Measurements from ENCODE around the gene SPECC1. TPM values are rescaled to one million over a fixed set of nuclear protein-coding genes. Genes with fewer than 3 reads are reported as not detected.
"Not testable (repeated sequence)": the region's sequence is repeated elsewhere in the genome, so short reads cannot be mapped to it uniquely, and the experiment has no call there.

Gene SPECC1
- total RNA-seq, 6 experiments from 2014 or later, result 0.81 to 5.0 (median 2.8) TPM

DNA sequence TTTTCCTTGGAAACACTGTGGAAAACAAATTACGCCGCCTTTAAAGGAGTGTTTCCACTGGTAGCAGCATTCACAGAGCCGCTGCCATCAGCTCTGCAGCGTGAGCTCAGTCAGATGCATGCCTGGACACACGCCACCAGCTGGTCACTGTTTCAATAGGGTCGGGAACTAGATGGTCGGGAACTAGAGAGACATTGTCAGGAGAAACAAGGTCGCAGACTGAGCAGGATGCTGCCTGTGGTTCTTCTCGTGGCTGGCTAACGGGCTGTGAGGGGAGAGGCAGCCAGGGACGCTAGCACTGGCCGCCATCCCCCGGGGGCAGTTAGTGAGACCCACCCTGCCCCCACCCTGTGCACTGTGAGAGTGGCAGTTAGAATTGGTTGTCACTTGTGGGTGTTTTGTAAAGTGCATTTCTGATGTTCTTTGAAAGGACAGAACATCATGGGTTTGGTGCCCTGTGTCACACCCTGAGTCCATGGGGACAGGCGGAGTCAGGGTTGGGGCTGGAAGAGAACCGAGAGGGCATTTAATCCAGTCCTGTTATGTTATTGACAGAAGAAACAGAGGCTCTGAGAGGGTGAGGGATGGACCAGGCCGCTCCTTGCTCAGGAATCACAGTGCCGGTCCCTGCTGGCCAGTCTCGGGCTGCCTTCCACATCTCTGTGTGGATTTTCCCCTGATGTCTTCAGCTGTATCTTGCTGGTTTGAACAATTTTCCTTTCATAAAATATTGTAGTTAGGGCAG is 86.3 kb downstream of the SPECC1 start:
- intact Hi-C loops (cut with DNase I), result loop anchor here in 1 of 2 donors (10.0 kb wide), 1 partner anchor 91 kb away; the partner anchor contains the start of gene SPECC1
- H3K9me3 ChIP-seq, result no peaks in the 10 kb centered on the region
- 36% methylated on average over 12 of the region's 18 CpGs for WGBS (ENCODE audit: insufficient coverage, low coverage, low lambda C conversion rate, missing lambda C conversion rate)
- TF ChIP-seq, protein P1, sequence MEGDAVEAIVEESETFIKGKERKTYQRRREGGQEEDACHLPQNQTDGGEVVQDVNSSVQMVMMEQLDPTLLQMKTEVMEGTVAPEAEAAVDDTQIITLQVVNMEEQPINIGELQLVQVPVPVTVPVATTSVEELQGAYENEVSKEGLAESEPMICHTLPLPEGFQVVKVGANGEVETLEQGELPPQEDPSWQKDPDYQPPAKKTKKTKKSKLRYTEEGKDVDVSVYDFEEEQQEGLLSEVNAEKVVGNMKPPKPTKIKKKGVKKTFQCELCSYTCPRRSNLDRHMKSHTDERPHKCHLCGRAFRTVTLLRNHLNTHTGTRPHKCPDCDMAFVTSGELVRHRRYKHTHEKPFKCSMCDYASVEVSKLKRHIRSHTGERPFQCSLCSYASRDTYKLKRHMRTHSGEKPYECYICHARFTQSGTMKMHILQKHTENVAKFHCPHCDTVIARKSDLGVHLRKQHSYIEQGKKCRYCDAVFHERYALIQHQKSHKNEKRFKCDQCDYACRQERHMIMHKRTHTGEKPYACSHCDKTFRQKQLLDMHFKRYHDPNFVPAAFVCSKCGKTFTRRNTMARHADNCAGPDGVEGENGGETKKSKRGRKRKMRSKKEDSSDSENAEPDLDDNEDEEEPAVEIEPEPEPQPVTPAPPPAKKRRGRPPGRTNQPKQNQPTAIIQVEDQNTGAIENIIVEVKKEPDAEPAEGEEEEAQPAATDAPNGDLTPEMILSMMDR (IDR thresholded peaks at IDR 0.05), result peak in 2 of 4 donors; percentile 11 to 23
- TF ChIP-seq POLR2A (IDR thresholded peaks at IDR 0.05), result no peak
- no peaks in the 10 kb centered on the region for H3K27me3 ChIP-seq
- peak in 1 of 3 donors; percentile 36 for DNase-seq
- no peak overlapping the region for H3K27ac ChIP-seq
- ATAC-seq, result peak; percentile 25 to 41 (median 34)
- no peaks in the 10 kb centered on the region for H3K36me3 ChIP-seq
- H3K4me1 ChIP-seq, result no peaks in the 10 kb centered on the region
- H3K4me3 ChIP-seq, result no peak overlapping the region

DNA sequence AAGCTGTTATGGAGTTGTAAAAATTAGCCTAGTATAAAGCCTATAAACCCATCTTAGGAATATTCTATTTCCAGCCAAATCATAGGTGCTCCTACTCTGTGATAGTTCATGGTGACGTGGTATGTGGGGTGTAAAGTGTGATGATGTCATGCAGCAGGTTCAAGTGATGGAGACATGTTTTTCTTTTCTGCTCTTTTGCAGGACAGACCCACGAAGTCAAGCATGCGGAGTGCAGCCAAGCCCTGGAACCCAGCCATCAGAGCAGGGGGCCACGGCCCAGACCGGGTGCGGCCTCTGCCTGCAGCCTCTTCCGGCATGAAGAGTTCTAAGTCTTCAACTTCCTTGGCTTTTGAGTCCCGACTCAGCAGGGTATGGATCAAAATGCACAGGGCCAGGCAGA is 87.3 kb downstream of the SPECC1 start:
- intact Hi-C loops (cut with DNase I), result loop anchor here in 1 of 2 donors (10.0 kb wide), 1 partner anchor 92 kb away; the partner anchor contains the start of gene SPECC1
- WGBS (ENCODE audit: insufficient coverage, low coverage, low lambda C conversion rate, missing lambda C conversion rate), result 48% methylated on average over 6 of the region's 8 CpGs

DNA sequence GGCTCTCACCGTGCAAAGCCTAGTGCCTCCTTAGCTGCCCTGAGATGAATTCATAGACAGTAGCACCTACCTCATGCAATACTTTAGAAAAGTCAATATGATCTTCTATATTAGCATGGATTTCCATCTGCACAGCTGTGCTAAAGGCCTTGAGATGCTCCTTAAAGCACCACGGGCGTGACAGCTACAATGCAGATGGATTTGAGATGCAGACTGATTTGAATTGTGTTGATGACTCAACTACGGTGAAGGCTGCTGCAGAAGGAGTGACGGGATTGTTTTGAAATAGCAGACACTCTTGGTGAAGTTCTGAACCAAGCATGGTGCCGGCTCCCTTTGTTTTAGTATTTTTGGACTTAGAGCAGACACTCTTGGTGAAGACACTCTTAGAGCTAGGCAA is 88.2 kb downstream of the SPECC1 start:
- intact Hi-C loops (cut with DNase I), result loop anchor here in 1 of 2 donors (10.0 kb wide), 1 partner anchor 93 kb away; the partner anchor contains the start of gene SPECC1

More for the DNA sequence above, 87.3 kb downstream of the SPECC1 start:
- ATAC-seq (no peak), DNase-seq (no peak)
- no peaks in the 10 kb centered on the region for H3K9me3 ChIP-seq
- H3K4me1 ChIP-seq, result no peaks in the 10 kb centered on the region
- no peak overlapping the region for H3K27ac ChIP-seq
- no peaks in the 10 kb centered on the region for H3K36me3 ChIP-seq
- H3K4me3 ChIP-seq, result no peak overlapping the region
- no peak for TF ChIP-seq POLR2A (IDR thresholded peaks at IDR 0.05)
- TF ChIP-seq, protein P1 (IDR thresholded peaks at IDR 0.05), result no peak
- H3K27me3 ChIP-seq, result no peaks in the 10 kb centered on the region

DNA sequence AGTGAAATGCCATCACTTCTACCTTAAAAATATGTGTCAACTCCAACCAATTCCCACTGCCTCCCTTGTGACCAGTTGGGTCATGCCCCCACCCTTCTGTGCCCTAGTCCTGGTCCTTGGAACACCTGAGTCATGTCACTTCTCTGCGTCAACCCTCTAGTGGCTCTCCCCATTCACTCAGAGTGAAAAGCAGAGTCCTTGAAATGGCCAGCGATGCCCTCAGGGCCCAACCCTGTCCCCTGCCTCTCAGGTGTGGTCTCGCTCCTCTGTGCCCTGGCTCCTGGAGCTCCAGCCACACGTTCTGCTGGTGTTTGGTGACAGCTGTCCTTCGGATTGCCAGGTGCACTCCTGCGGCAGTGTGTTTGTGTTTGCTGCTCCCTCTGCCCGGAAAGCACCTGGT is 89.2 kb downstream of the SPECC1 start:
- WGBS (ENCODE audit: insufficient coverage, low coverage, low lambda C conversion rate, missing lambda C conversion rate), result 20% methylated on average over 1 of the region's 7 CpGs
- no peak for ATAC-seq

More for the DNA sequence above, 88.2 kb downstream of the SPECC1 start:
- H3K27ac ChIP-seq, result no peak overlapping the region
- 77% methylated on average over 6 of the region's 6 CpGs for WGBS (ENCODE audit: insufficient coverage, low coverage, low lambda C conversion rate, missing lambda C conversion rate)
- ATAC-seq (no peak), DNase-seq (no peak)
- TF ChIP-seq, protein P1 (IDR thresholded peaks at IDR 0.05), result no peak
- no peak for TF ChIP-seq POLR2A (IDR thresholded peaks at IDR 0.05)
- H3K36me3 ChIP-seq, result no peaks in the 10 kb centered on the region
- H3K9me3 ChIP-seq, result no peaks in the 10 kb centered on the region
- H3K27me3 ChIP-seq, result no peaks in the 10 kb centered on the region
- no peak overlapping the region for H3K4me3 ChIP-seq
- no peaks in the 10 kb centered on the region for H3K4me1 ChIP-seq

DNA sequence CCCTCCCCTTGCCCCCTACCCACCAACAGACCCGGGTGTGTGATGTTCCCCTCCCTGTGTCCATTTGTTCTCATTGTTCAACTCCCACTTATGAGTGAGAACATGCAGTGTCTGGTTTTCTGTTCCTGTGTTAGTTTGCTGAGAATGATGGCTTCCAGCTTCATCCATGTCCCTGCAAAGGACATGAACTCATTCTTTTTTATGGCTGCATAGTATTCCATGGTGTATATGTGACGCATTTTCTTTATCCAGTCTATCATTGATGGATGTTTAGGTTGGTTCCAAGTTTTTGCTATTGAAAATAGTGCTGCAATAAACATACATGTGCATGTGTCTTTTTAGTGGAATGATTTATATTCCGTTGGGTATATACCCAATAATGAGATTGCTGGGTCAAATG is 91.6 kb downstream of the SPECC1 start:
- H3K9me3 ChIP-seq, H3K27me3 ChIP-seq, H3K36me3 ChIP-seq, DNase-seq, ATAC-seq, H3K27ac ChIP-seq, H3K4me1 ChIP-seq, H3K4me3 ChIP-seq: not testable (repeated sequence)
- intact Hi-C loops (cut with DNase I), result loop anchor here in 1 of 2 donors (10.0 kb wide), 1 partner anchor 106 kb away; no protein-coding TSS in a partner anchor
- WGBS (ENCODE audit: insufficient coverage, low coverage, low lambda C conversion rate, missing lambda C conversion rate), result 78% methylated on average over 3 of the region's 3 CpGs

More for the DNA sequence above, 89.2 kb downstream of the SPECC1 start:
- no peak for DNase-seq
- Histone ChIP-seq H3K4me1 (no peaks in the 10 kb centered on the region), H3K27me3 (no peaks in the 10 kb centered on the region), H3K4me3 (no peak overlapping the region), H3K36me3 (no peaks in the 10 kb centered on the region), H3K27ac (no peak overlapping the region), H3K9me3 (no peaks in the 10 kb centered on the region)
- intact Hi-C loops (cut with DNase I), result loop anchor here in 1 of 2 donors (10.0 kb wide), 1 partner anchor 94 kb away; the partner anchor contains the start of gene SPECC1
- no peak for TF ChIP-seq POLR2A (IDR thresholded peaks at IDR 0.05)
- TF ChIP-seq, protein P1 (IDR thresholded peaks at IDR 0.05), result no peak

Measured in right lobe of liver (tissue), 6 donors.